H9 (cell line): ENCODE results near the gene LARP1. TPM values are rescaled to one million over a fixed set of nuclear protein-coding genes. Genes with fewer than 3 reads are reported as not detected.

Experiments used
- DNase-seq: peaks from one replicate; pipeline ENCODE4 v3.0.0-alpha.2; 2017
- H2AFZ ChIP-seq: one replicate; pipeline ENCODE4 v1.6.1; 2013; ENCODE audit warnings: mild to moderate bottlenecking, low read length, control low read depth, moderate library complexity
- H2AK5ac ChIP-seq: 2 replicates; pipeline ENCODE4 v1.6.1; 2013; ENCODE audit warnings: low read length, control low read depth, mixed read lengths; ENCODE audit not compliant: insufficient read length
- H2BK120ac ChIP-seq: one replicate; pipeline ENCODE4 v1.6.1; 2013; ENCODE audit warnings: low read depth, mild to moderate bottlenecking, low read length, control low read depth, inconsistent platforms; ENCODE audit not compliant: poor library complexity, severe bottlenecking
- H2BK12ac ChIP-seq: 2 replicates; pipeline ENCODE4 v1.6.1; 2013; ENCODE audit warnings: low read length, control low read depth, mixed read lengths, low read depth; ENCODE audit not compliant: insufficient read length
- H2BK15ac ChIP-seq: 2 replicates; pipeline ENCODE4 v1.6.1; 2013; ENCODE audit warnings: low read depth, low read length, control low read depth
- H2BK20ac ChIP-seq: one replicate; pipeline ENCODE4 v1.6.1; 2013; ENCODE audit warnings: low read depth, mild to moderate bottlenecking, low read length, control low read depth, inconsistent platforms; ENCODE audit not compliant: poor library complexity, severe bottlenecking
- H2BK5ac ChIP-seq: 2 replicates; pipeline ENCODE4 v1.6.1; 2013; ENCODE audit warnings: low read length, control low read depth, mixed read lengths; ENCODE audit not compliant: insufficient read length
- H3K14ac ChIP-seq: 2 replicates; pipeline ENCODE4 v1.6.1; 2013; ENCODE audit warnings: low read length, control low read depth; ENCODE audit not compliant: insufficient read depth
- H3K18ac ChIP-seq: 2 replicates; pipeline ENCODE4 v1.6.1; 2013; ENCODE audit warnings: low read depth, mild to moderate bottlenecking, mixed read lengths, low read length, control low read depth; ENCODE audit not compliant: insufficient read length
- H3K23ac ChIP-seq: 2 replicates; pipeline ENCODE4 v1.6.1; 2013; ENCODE audit warnings: low read length, control low read depth, mixed read lengths, low read depth; ENCODE audit not compliant: insufficient read length
- H3K23me2 ChIP-seq: 2 replicates; pipeline ENCODE4 v1.6.1; 2013; ENCODE audit warnings: low read depth, mild to moderate bottlenecking, mixed read lengths, low read length, control low read depth; ENCODE audit not compliant: insufficient read length, poor library complexity, severe bottlenecking
- H3K27ac ChIP-seq: 2 replicates; pipeline ENCODE4 v1.5.1; 2013; ENCODE audit warnings: low read length, control low read depth, mixed read lengths, low read depth; ENCODE audit not compliant: insufficient read length
- H3K27me3 ChIP-seq: 2 replicates; pipeline ENCODE4 v1.6.1; 2013; ENCODE audit warnings: low read length, control low read depth, inconsistent platforms; ENCODE audit not compliant: insufficient read depth
- H3K4ac ChIP-seq: 2 replicates; pipeline ENCODE4 v1.6.1; 2013; ENCODE audit warnings: low read depth, mild to moderate bottlenecking, control low read depth, inconsistent platforms, low read length, moderate library complexity
- H3K4me1 ChIP-seq: 2 replicates; pipeline ENCODE4 v1.6.1; 2013; ENCODE audit warnings: low read length, control low read depth, inconsistent platforms; ENCODE audit not compliant: insufficient read depth
- H3K4me2 ChIP-seq: 2 replicates; pipeline ENCODE4 v1.6.1; 2013; ENCODE audit warnings: low read length, control low read depth, mixed read lengths; ENCODE audit not compliant: insufficient read length, insufficient read depth
- H3K56ac ChIP-seq: 2 replicates; pipeline ENCODE4 v1.6.1; 2013; ENCODE audit warnings: low read depth, mild to moderate bottlenecking, mixed read lengths, low read length, control low read depth; ENCODE audit not compliant: insufficient read length
- H3K79me1 ChIP-seq: 2 replicates; pipeline ENCODE4 v1.6.1; 2013; ENCODE audit warnings: low read depth, mild to moderate bottlenecking, moderate library complexity, low read length, control low read depth, inconsistent platforms; ENCODE audit not compliant: insufficient read depth, poor library complexity, severe bottlenecking
- H3K79me2 ChIP-seq: 2 replicates; pipeline ENCODE4 v1.6.1; 2013; ENCODE audit warnings: low read length, control low read depth, inconsistent platforms; ENCODE audit not compliant: insufficient read depth
- H3K9ac ChIP-seq: 2 replicates; pipeline ENCODE4 v1.6.1; 2013; ENCODE audit warnings: low read length, control low read depth, mixed read lengths; ENCODE audit not compliant: insufficient read length; ENCODE audit errors: extremely low read depth
- H3K9me3 ChIP-seq: one replicate; pipeline ENCODE4 v1.6.1; 2013; ENCODE audit warnings: low read depth, low read length, inconsistent platforms; ENCODE audit not compliant: control insufficient read depth
- H3T11ph ChIP-seq: one replicate; pipeline ENCODE4 v1.6.1; 2013; ENCODE audit warnings: mild to moderate bottlenecking, low read length, control low read depth, inconsistent platforms
- H4K20me1 ChIP-seq: one replicate; pipeline ENCODE4 v1.6.1; 2013; ENCODE audit not compliant: control insufficient read depth, insufficient read length, insufficient read depth
- H4K5ac ChIP-seq: 2 replicates; pipeline ENCODE4 v1.6.1; 2013; ENCODE audit warnings: low read depth, mild to moderate bottlenecking, mixed read lengths, low read length, control low read depth; ENCODE audit not compliant: insufficient read length
- H4K8ac ChIP-seq: replicated peaks from 2 replicates; pipeline ENCODE4 v1.6.1; 2013; ENCODE audit warnings: low read length, control low read depth, mixed read lengths, low read depth; ENCODE audit not compliant: insufficient read length
- H4K91ac ChIP-seq: 2 replicates; pipeline ENCODE4 v1.6.1; 2013; ENCODE audit warnings: low read depth, mild to moderate bottlenecking, moderate library complexity, mixed read lengths, low read length, control low read depth; ENCODE audit not compliant: insufficient read length
- H3K27ac Mint-ChIP-seq, 3 experiments: 2 replicates in 2 of 3; 3 replicates in 1 of 3; pipeline ENCODE4 v1.8.0; 2020 to 2021; ENCODE audit warnings: mixed read lengths in 3 of 3, mild to moderate bottlenecking in 1 of 3, moderate library complexity in 1 of 3
- H3K27me3 Mint-ChIP-seq: 2 replicates; pipeline ENCODE4 v1.8.0; 2021; ENCODE audit warnings: low read depth, mild to moderate bottlenecking, moderate library complexity, mixed read lengths
- H3K36me3 Mint-ChIP-seq, 3 experiments: 2 replicates in 2 of 3; 3 replicates in 1 of 3; pipeline ENCODE4 v1.8.0; 2020 to 2021; ENCODE audit warnings: low read depth in 3 of 3, mixed read lengths in 3 of 3; ENCODE audit not compliant: insufficient read depth in 1 of 3
- H3K4me1 Mint-ChIP-seq, 2 experiments: 2 replicates each; pipeline ENCODE4 v1.8.0; 2020; ENCODE audit warnings: mixed read lengths in 2 of 2
- H3K4me3 Mint-ChIP-seq, 2 experiments: 2 replicates in 1 of 2; 3 replicates in 1 of 2; pipeline ENCODE4 v1.8.0; 2020 to 2021; ENCODE audit warnings: mild to moderate bottlenecking in 2 of 2, mixed read lengths in 2 of 2, moderate library complexity in 1 of 2
- H3K9me3 Mint-ChIP-seq, 2 experiments: 2 replicates in 1 of 2; 3 replicates in 1 of 2; pipeline ENCODE4 v1.8.0; 2020; ENCODE audit warnings: mild to moderate bottlenecking in 2 of 2, mixed read lengths in 2 of 2, moderate library complexity in 1 of 2
- CTCF ChIP-seq: fragments of 200-600 bp; sonication (generic); conservative IDR thresholded peaks from 3 replicates; pipeline ENCODE4 v1.8.0; 2021; ENCODE audit warnings: antibody characterized with exemption, mild to moderate bottlenecking
- WGBS: extraction: QIAGEN DNeasy Blood & Tissue Kit; methylation state at CpG from one replicate; pipeline ENCODE4 v1.1.7; 2013; ENCODE audit warnings: missing lambda C conversion rate, low lambda C conversion rate, mixed read lengths; ENCODE audit not compliant: insufficient read length; ENCODE audit errors: extremely low coverage; 5-methylcytosine and 5-hydroxymethylcytosine counted together
- total RNA-seq: library from RNA; stranded (reverse); gene quantifications from 2 replicates; pipeline ENCODE4 v1.2.1, GENCODE V29; 2021

The LARP1 gene
- total RNA-seq, 1 experiment from 2014 or later = 405 TPM

GRCh38 chr5:154844809-154845208, 89.6 kb downstream of the LARP1 start:
- H2BK120ac ChIP-seq = no peak overlapping the region
- no peaks in the 10 kb centered on the region for H4K20me1 ChIP-seq
- no peak overlapping the region for H3K23ac ChIP-seq
- H3K27me3 Mint-ChIP-seq = no peaks in the 10 kb centered on the region
- H3K27ac ChIP-seq = no peak overlapping the region
- H2BK20ac ChIP-seq = no peak overlapping the region
- no peak overlapping the region for H3K9ac ChIP-seq
- no peaks in the 10 kb centered on the region for H3K23me2 ChIP-seq
- H4K5ac ChIP-seq = no peak overlapping the region
- H2AFZ ChIP-seq = no peak overlapping the region
- no peaks in the 10 kb centered on the region for H3K9me3 ChIP-seq
- peak overlapping the region in 1 of 3 experiments; percentile 55; a peak in 1 of 7 replicates for H3K27ac Mint-ChIP-seq
- no peak for TF ChIP-seq CTCF
- no peak overlapping the region for H3K4me2 ChIP-seq
- no peaks in the 10 kb centered on the region for H3K9me3 Mint-ChIP-seq
- H3K27me3 ChIP-seq = no peaks in the 10 kb centered on the region
- no peaks in the 10 kb centered on the region; a peak in 1 of 7 replicates for H3K36me3 Mint-ChIP-seq
- no peak overlapping the region for H2BK12ac ChIP-seq
- DNase-seq = no peak
- H4K91ac ChIP-seq = no peak overlapping the region
- no peaks in the 10 kb centered on the region for H3K79me2 ChIP-seq
- no peaks in the 10 kb centered on the region for H3K4me1 ChIP-seq
- H2BK15ac ChIP-seq = no peak overlapping the region
- H3K4me3 Mint-ChIP-seq = no peak overlapping the region
- no peak overlapping the region for H4K8ac ChIP-seq
- no peak overlapping the region for H3K56ac ChIP-seq
- no peak overlapping the region for H3K18ac ChIP-seq
- WGBS = no CpG with 5 or more reads among the region's 5 CpGs
- peaks cover 7 to 8% of the 10 kb centered on the region in 2 experiments for H3K4me1 Mint-ChIP-seq
- no peak overlapping the region for H3K4ac ChIP-seq
- no peaks in the 10 kb centered on the region for H3K79me1 ChIP-seq
- H2BK5ac ChIP-seq = no peak overlapping the region
- H3T11ph ChIP-seq = no peak overlapping the region
- no peak overlapping the region for H2AK5ac ChIP-seq
- H3K14ac ChIP-seq = no peak overlapping the region
